ENCODE data around the gene CELA1. TPM values are rescaled to one million over a fixed set of nuclear protein-coding genes. Genes with fewer than 3 reads are reported as not detected.

CELA1 gene
- total and polyA plus RNA-seq, 10 of the 15 experiments (the other 5 are each of a cell fraction or from before 2014, with no cell fraction given): not detected

DNA sequence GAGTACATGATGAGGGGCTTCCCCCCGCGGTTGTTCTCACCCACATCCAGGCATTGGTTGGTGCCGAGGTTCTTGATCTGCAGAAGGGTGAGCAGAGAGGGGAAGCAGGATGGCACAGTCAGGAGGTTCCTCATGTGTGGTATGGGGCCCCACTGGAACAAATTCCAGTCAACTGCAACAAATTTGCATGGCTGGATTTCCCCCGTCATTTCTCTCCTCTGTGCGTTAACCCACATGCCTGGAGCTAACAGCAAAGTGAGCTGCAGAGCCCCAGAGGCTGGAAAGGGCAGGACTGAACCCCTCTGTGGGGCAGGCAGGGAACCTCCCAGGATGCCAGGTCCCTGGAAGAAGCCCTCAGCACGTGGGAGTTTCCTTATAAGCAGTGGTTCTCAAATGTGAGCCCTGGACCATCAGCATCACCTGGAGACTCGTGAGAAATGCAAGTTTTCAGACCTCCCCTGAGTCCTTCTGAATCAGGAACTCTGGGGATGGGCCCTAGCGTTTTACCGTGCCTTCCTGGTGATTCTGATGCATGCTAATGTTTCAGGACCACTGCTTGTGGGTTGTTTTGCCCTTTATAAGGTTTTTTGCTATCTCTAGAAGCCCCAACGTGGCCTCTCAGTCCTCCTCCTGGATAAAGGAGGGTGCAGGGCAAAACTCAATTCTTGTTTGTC is 11.0 kb upstream of the CELA1 start (continued):
- TF ChIP-seq CBFB (IDR thresholded peaks at IDR 0.05; ENCODE audit: low read depth) (no peak), RAD21 (IDR thresholded peaks at IDR 0.05; ENCODE audit: insufficient read depth, low read depth, low read length) (no peak), NFYB (IDR thresholded peaks at IDR 0.05; ENCODE audit: insufficient read depth, low read depth, low read length) (no peak), BACH1 (IDR thresholded peaks at IDR 0.05; ENCODE audit: borderline replicate concordance) (no peak), TCF3 (IDR thresholded peaks at IDR 0.05; ENCODE audit: borderline replicate concordance, insufficient read depth, low read depth, low read length) (no peak), SMC3 (IDR thresholded peaks at IDR 0.05; ENCODE audit: borderline replicate concordance, low read length) (no peak), FOS (IDR thresholded peaks at IDR 0.05; ENCODE audit: borderline replicate concordance, extremely low read depth, insufficient read length) (no peak), HDGF (IDR thresholded peaks at IDR 0.05) (no peak), FOXK2 (IDR thresholded peaks at IDR 0.05) (no peak), ATF7 (IDR thresholded peaks at IDR 0.05; ENCODE audit: low read depth) (no peak), BCL11A (IDR thresholded peaks at IDR 0.05; ENCODE audit: low read depth, low read length) (no peak), EGR1 (IDR thresholded peaks at IDR 0.05; ENCODE audit: borderline replicate concordance in 1 of 2, low read depth in 2 of 2, low read length in 2 of 2) (no peak), JUND (IDR thresholded peaks at IDR 0.05; ENCODE audit: low read depth, low read length) (no peak), DPF2 (IDR thresholded peaks at IDR 0.05) (peak; percentile 80)
- TF ChIP-seq, protein P1, sequence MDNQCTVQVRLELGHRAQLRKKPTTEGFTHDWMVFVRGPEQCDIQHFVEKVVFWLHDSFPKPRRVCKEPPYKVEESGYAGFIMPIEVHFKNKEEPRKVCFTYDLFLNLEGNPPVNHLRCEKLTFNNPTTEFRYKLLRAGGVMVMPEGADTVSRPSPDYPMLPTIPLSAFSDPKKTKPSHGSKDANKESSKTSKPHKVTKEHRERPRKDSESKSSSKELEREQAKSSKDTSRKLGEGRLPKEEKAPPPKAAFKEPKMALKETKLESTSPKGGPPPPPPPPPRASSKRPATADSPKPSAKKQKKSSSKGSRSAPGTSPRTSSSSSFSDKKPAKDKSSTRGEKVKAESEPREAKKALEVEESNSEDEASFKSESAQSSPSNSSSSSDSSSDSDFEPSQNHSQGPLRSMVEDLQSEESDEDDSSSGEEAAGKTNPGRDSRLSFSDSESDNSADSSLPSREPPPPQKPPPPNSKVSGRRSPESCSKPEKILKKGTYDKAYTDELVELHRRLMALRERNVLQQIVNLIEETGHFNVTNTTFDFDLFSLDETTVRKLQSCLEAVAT (IDR thresholded peaks at IDR 0.05): no peak
- TF ChIP-seq, protein P2, sequence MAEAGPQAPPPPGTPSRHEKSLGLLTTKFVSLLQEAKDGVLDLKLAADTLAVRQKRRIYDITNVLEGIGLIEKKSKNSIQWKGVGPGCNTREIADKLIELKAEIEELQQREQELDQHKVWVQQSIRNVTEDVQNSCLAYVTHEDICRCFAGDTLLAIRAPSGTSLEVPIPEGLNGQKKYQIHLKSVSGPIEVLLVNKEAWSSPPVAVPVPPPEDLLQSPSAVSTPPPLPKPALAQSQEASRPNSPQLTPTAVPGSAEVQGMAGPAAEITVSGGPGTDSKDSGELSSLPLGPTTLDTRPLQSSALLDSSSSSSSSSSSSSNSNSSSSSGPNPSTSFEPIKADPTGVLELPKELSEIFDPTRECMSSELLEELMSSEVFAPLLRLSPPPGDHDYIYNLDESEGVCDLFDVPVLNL (IDR thresholded peaks at IDR 0.05; ENCODE audit: low read depth, low read length): no peak
- TF ChIP-seq, protein P3, sequence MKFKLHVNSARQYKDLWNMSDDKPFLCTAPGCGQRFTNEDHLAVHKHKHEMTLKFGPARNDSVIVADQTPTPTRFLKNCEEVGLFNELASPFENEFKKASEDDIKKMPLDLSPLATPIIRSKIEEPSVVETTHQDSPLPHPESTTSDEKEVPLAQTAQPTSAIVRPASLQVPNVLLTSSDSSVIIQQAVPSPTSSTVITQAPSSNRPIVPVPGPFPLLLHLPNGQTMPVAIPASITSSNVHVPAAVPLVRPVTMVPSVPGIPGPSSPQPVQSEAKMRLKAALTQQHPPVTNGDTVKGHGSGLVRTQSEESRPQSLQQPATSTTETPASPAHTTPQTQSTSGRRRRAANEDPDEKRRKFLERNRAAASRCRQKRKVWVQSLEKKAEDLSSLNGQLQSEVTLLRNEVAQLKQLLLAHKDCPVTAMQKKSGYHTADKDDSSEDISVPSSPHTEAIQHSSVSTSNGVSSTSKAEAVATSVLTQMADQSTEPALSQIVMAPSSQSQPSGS (IDR thresholded peaks at IDR 0.05; ENCODE audit: low read length): no peak; the same call in 1 of the 2 replicates
- TF ChIP-seq, protein P4, sequence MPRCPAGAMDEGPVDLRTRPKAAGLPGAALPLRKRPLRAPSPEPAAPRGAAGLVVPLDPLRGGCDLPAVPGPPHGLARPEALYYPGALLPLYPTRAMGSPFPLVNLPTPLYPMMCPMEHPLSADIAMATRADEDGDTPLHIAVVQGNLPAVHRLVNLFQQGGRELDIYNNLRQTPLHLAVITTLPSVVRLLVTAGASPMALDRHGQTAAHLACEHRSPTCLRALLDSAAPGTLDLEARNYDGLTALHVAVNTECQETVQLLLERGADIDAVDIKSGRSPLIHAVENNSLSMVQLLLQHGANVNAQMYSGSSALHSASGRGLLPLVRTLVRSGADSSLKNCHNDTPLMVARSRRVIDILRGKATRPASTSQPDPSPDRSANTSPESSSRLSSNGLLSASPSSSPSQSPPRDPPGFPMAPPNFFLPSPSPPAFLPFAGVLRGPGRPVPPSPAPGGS (IDR thresholded peaks at IDR 0.05; ENCODE audit: borderline replicate concordance, insufficient read depth, low read depth, low read length, poor library complexity, severe bottlenecking): peak; percentile 53
- TF ChIP-seq, protein P5, sequence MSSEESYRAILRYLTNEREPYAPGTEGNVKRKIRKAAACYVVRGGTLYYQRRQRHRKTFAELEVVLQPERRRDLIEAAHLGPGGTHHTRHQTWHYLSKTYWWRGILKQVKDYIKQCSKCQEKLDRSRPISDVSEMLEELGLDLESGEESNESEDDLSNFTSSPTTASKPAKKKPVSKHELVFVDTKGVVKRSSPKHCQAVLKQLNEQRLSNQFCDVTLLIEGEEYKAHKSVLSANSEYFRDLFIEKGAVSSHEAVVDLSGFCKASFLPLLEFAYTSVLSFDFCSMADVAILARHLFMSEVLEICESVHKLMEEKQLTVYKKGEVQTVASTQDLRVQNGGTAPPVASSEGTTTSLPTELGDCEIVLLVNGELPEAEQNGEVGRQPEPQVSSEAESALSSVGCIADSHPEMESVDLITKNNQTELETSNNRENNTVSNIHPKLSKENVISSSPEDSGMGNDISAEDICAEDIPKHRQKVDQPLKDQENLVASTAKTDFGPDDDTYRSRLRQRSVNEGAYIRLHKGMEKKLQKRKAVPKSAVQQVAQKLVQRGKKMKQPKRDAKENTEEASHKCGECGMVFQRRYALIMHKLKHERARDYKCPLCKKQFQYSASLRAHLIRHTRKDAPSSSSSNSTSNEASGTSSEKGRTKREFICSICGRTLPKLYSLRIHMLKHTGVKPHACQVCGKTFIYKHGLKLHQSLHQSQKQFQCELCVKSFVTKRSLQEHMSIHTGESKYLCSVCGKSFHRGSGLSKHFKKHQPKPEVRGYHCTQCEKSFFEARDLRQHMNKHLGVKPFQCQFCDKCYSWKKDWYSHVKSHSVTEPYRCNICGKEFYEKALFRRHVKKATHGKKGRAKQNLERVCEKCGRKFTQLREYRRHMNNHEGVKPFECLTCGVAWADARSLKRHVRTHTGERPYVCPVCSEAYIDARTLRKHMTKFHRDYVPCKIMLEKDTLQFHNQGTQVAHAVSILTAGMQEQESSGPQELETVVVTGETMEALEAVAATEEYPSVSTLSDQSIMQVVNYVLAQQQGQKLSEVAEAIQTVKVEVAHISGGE (CRISPR knock-in tag; IDR thresholded peaks at IDR 0.05): no peak
- TF ChIP-seq, protein P6, sequence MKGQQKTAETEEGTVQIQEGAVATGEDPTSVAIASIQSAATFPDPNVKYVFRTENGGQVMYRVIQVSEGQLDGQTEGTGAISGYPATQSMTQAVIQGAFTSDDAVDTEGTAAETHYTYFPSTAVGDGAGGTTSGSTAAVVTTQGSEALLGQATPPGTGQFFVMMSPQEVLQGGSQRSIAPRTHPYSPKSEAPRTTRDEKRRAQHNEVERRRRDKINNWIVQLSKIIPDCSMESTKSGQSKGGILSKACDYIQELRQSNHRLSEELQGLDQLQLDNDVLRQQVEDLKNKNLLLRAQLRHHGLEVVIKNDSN (IDR thresholded peaks at IDR 0.05; ENCODE audit: borderline replicate concordance, extremely low read length, insufficient read depth, low read depth, low read length): no peak
